G401.6 (cell line): ENCODE results near the gene VRK2.
A peak's percentile ranks its signal among the peaks of the same experiment; 100 is the strongest.
"Not testable (repeated sequence)": the region's sequence is repeated elsewhere in the genome, so short reads cannot be mapped to it uniquely, and the experiment has no call there.

Experiments
- FAIRE-seq: peaks from 2 replicates; lab custom pipeline; 2012; peaks lifted over from hg19 to GRCh38; lab: Jason Lieb, UNC

Gene VRK2

DNA sequence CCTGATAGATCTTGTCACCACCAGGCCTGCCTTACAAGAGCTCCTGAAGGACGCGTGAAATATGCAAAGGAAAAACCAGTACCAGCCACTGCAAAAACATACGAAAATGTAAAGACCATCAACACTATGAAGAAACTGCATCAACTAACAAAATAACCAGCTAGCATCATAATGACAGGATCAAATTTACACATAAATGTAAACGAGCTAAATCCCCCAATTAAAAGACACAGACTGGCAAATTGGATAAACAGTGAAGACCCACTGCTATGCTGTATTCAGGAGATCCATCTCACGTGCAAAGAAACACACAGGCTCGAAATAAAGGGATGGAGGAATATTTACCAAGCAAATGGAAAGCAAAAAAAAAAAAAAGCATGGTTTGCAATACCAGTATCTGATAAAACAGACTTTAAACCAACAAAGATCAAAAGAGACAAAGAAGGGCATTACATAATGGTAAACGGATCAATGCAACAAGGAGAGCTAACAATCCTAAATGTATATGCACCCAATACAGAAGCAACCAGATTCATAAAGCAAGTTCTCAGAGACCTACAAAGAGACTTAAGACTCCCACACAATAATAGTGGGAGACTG, 123.8 kb downstream of the VRK2 start:
- FAIRE-seq = not testable (repeated sequence)

GRCh38 chr2:58171831-58172230, 125.2 kb downstream of the VRK2 start:
- not testable (repeated sequence) for FAIRE-seq

GRCh38 chr2:58177187-58177586, 130.6 kb downstream of the VRK2 start:
- not testable (repeated sequence) for FAIRE-seq

- FAIRE-seq = not testable (repeated sequence)
Measured at GRCh38 chr2:58180175-58180574, 133.6 kb downstream of the VRK2 start.

DNA sequence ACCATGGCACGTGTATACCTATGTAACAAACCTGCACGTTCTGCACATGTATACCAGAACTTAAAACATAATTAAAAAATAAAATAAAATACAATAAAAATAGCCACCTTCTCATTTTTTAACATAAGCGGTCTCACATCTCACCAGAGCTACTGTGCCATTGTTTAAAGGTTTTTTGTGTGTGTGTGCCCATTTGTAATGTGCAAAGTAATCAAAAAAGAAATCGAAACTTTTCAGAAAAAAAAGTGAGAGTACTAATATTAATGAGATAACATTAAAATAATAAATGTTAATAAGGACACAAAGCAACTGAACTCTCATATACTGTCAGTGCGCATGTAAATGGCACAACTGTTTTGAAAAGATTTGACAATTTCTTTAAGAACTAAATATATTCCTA, 134.0 kb downstream of the VRK2 start:
- FAIRE-seq = no peak

DNA sequence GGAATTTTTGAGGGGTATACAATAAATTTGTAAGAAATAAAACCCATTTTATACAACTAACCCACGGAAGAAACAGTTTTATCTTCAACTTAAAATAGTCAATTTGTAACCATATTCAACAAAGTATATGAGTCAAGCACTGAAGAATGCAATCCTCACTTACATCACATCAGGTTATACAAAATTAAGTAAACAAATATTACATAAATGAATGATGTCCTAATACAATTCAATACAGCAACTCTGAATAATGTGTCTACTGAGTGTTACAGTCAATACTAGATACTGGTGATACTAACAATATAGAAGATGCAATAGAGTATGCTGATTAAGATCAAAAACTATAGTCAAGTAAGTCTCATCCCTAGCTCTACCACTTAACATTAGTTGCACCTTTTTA, 135.9 kb downstream of the VRK2 start:
- peak; percentile 25 for FAIRE-seq

DNA sequence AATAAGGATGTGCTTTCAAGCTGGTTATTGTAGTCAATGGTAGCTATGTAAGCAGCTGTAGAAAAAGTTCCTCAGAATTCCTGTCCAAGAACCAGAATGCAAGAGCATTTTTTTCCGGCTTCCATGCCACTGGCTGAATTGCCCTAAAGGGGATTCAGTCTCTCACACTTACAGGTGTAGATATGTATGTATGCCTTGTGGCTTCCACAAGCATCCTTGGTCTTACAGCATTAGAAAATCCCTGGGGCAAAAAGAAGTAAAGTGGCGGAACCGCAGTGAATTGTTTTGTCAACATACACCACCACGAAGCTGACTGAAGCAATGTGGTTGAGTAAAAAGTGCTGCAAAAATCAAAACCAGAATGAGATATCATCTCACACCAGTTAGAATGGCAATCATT, 139.9 kb downstream of the VRK2 start:
- FAIRE-seq = no peak

GRCh38 chr2:58187022-58187421, 140.4 kb downstream of the VRK2 start:
- not testable (repeated sequence) for FAIRE-seq

GRCh38 chr2:58194458-58194857, 147.9 kb downstream of the VRK2 start:
- FAIRE-seq = no peak

DNA sequence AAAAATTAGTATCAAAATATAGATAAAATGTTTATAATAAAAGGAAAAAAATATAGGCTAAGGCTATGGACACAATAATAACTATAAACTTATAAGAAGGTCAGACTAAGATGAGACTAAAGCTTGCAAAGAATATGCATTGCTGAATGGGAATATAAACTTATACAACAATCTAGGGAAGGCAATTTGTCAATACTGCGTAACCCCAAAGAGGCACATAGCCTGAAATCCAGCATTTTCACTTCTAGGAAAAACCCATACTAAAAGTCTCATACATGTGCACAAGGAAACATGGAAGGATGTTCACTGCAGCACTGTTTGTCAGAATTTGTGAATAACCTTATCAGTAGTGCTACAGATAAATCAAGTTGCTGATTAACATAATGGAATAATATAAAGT, 149.1 kb downstream of the VRK2 start:
- FAIRE-seq = no peak

GRCh38 chr2:58197894-58198293, 151.3 kb downstream of the VRK2 start:
- FAIRE-seq = no peak

- no peak for FAIRE-seq
Measured at GRCh38 chr2:58202404-58202803, 155.8 kb downstream of the VRK2 start.

GRCh38 chr2:58203018-58203417, 156.4 kb downstream of the VRK2 start:
- peak; percentile 47 for FAIRE-seq

GRCh38 chr2:58204195-58204959, 157.8 kb downstream of the VRK2 start:
- no peak for FAIRE-seq

DNA sequence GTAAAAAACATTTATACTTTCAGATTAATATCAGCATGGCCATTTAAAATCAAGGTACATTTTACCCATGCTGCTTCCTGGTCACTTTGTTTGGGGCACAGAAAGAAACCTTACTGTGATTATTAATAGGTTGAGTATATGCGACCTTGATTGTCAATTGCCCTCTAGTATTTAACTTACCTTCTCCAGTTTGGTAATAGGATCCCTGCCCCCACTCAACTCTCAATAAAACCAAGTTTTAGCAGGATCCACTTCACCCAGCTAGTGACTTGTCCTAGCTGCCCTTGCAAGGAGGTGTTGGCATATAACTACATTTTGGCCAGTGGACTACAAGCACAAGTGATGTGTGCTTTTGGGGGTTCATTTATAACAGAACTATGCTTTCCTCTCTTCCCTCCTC, 160.2 kb downstream of the VRK2 start:
- no peak for FAIRE-seq

- no peak for FAIRE-seq
Measured at GRCh38 chr2:58207189-58207588, 160.6 kb downstream of the VRK2 start.
